ENCODE measurements around the gene MAT2A. TPM values are rescaled to one million over a fixed set of nuclear protein-coding genes. Genes with fewer than 3 reads are reported as not detected.
A peak's percentile ranks its signal among the peaks of the same experiment; 100 is the strongest.

MAT2A gene
- total and polyA plus RNA-seq, 10 of the 15 experiments (the other 5 are each of a cell fraction or from before 2014, with no cell fraction given), result 97.6 to 408 (median 290) TPM

DNA sequence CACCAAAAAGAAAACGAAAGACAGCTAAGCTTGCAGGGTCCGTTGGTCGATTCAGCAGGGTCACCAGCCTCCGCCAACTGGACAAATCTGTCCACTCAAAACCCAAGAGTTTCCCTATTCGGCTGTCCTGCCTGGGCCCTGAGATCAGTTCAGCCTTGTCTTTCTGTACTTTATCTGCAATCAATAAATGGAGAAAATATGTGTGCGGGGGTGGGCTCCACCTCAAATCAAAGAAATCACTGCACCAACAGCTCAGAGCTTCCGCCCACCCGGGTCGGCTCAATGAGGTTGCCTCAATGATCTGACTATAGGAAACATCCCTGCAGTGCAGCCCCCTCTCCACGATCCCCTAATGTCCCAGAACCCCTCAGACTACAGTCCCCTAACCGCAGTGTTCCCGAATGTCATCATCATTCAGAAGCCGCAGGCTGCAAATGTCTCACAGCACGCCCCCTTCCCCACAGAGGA, 21.9 kb downstream of the MAT2A start:
- Histone ChIP-seq H3K4me3 (peak overlapping the region; percentile 98), H3K9ac (ENCODE audit: control insufficient read depth, insufficient read depth, low read length) (peak overlapping the region; percentile 80), H2AFZ (ENCODE audit: control insufficient read depth, low read depth, low read length) (peak overlapping the region; percentile 87), H3K36me3 (ENCODE audit: control insufficient read depth in 2 of 2, insufficient read depth in 2 of 2, low read length in 1 of 2) (peaks cover 0 to 5% of the 10 kb centered on the region in 2 experiments; a peak in 1 of 4 replicates), H3K79me2 (ENCODE audit: control insufficient read depth, insufficient read depth, low read length) (peaks cover 18% of the 10 kb centered on the region), H3K9me3 (replicated peaks; ENCODE audit: control insufficient read depth, insufficient read depth, low read length) (no peaks in the 10 kb centered on the region), H3K4me2 (ENCODE audit: control insufficient read depth, insufficient read depth) (peak overlapping the region; percentile 66), H3K4me1 (ENCODE audit: control insufficient read depth, insufficient read depth, low read length) (no peaks in the 10 kb centered on the region; the same call in 1 of the 2 replicates), H3K27ac (ENCODE audit: control insufficient read depth, insufficient read depth) (peak overlapping the region; percentile 5; the same call in 1 of the 2 replicates), H3K27me3 (replicated peaks in 1 of 2; ENCODE audit: control insufficient read depth in 2 of 2, insufficient read depth in 2 of 2, low read length in 1 of 2) (no peaks in the 10 kb centered on the region), H4K20me1 (ENCODE audit: control insufficient read depth, insufficient read depth) (no peaks in the 10 kb centered on the region)
- TSS peak; percentile 65 for BruUV-seq (replicated peaks)
- RAD21 ChIA-PET (ENCODE audit: unreplicated experiment), result interaction anchor here (0.9 to 2.7 kb wide), 7 partner anchors 8 to 141 kb away, joined by 3 to 15 read pairs (median 4); partner anchors contain the start of genes SH2D6 and VAMP8
- ATAC-seq, result peak; percentile 34
- POLR2A ChIA-PET, result interaction anchor here (0.6 to 6.2 kb wide), 14 partner anchors 11 to 626 kb away, joined by 3 to 32 read pairs (median 6); partner anchors contain the start of genes MAT2A, RNF181, TMEM150A and VAMP8
- in situ Hi-C loops (cut with MboI), result no loop called here
- SMC1A ChIA-PET (ENCODE audit: uncharacterized antibody, unreplicated experiment), result interaction anchor here (0.7 to 3.2 kb wide), 9 partner anchors 10 to 507 kb away, joined by 3 to 21 read pairs (median 7); partner anchors contain the start of gene RNF181
- WGBS (ENCODE audit: insufficient coverage, insufficient replicate concordance, low lambda C conversion rate, missing lambda C conversion rate), result 1% methylated on average over 14 of the region's 14 CpGs
- FAIRE-seq, result no peak
- CTCF ChIA-PET, result interaction anchor here (0.6 to 4.4 kb wide), 8 partner anchors 9 to 260 kb away, joined by 3 to 28 read pairs (median 3); no protein-coding TSS in a partner anchor
- intact Hi-C loops (cut with micrococcal nuclease; ENCODE audit: unreplicated experiment), result loop anchor here (2.0 kb wide), 1 partner anchor 42 kb away; the partner anchor contains the start of gene TMEM150A
- no peak for TF ChIP-seq SP1 (IDR thresholded peaks at IDR 0.05; ENCODE audit: low read depth, low read length)
- TF ChIP-seq SIN3A (IDR thresholded peaks at IDR 0.05; ENCODE audit: low read depth, low read length), result no peak
- no peak for TF ChIP-seq BRCA1 (IDR thresholded peaks at IDR 0.05; ENCODE audit: low read depth, low read length)
- TF ChIP-seq, protein P1, sequence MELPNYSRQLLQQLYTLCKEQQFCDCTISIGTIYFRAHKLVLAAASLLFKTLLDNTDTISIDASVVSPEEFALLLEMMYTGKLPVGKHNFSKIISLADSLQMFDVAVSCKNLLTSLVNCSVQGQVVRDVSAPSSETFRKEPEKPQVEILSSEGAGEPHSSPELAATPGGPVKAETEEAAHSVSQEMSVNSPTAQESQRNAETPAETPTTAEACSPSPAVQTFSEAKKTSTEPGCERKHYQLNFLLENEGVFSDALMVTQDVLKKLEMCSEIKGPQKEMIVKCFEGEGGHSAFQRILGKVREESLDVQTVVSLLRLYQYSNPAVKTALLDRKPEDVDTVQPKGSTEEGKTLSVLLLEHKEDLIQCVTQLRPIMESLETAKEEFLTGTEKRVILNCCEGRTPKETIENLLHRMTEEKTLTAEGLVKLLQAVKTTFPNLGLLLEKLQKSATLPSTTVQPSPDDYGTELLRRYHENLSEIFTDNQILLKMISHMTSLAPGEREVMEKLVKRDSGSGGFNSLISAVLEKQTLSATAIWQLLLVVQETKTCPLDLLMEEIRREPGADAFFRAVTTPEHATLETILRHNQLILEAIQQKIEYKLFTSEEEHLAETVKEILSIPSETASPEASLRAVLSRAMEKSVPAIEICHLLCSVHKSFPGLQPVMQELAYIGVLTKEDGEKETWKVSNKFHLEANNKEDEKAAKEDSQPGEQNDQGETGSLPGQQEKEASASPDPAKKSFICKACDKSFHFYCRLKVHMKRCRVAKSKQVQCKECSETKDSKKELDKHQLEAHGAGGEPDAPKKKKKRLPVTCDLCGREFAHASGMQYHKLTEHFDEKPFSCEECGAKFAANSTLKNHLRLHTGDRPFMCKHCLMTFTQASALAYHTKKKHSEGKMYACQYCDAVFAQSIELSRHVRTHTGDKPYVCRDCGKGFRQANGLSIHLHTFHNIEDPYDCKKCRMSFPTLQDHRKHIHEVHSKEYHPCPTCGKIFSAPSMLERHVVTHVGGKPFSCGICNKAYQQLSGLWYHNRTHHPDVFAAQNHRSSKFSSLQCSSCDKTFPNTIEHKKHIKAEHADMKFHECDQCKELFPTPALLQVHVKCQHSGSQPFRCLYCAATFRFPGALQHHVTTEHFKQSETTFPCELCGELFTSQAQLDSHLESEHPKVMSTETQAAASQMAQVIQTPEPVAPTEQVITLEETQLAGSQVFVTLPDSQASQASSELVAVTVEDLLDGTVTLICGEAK (IDR thresholded peaks at IDR 0.05; ENCODE audit: borderline replicate concordance), result no peak
- TF ChIP-seq POU2F2 (IDR thresholded peaks at IDR 0.05; ENCODE audit: borderline replicate concordance, low read depth, low read length), result no peak
- no peak for TF ChIP-seq TAF1 (IDR thresholded peaks at IDR 0.05; ENCODE audit: borderline replicate concordance, low read depth, low read length)
- TF ChIP-seq ATF7 (IDR thresholded peaks at IDR 0.05; ENCODE audit: low read depth), result no peak
- TF ChIP-seq, protein P2, sequence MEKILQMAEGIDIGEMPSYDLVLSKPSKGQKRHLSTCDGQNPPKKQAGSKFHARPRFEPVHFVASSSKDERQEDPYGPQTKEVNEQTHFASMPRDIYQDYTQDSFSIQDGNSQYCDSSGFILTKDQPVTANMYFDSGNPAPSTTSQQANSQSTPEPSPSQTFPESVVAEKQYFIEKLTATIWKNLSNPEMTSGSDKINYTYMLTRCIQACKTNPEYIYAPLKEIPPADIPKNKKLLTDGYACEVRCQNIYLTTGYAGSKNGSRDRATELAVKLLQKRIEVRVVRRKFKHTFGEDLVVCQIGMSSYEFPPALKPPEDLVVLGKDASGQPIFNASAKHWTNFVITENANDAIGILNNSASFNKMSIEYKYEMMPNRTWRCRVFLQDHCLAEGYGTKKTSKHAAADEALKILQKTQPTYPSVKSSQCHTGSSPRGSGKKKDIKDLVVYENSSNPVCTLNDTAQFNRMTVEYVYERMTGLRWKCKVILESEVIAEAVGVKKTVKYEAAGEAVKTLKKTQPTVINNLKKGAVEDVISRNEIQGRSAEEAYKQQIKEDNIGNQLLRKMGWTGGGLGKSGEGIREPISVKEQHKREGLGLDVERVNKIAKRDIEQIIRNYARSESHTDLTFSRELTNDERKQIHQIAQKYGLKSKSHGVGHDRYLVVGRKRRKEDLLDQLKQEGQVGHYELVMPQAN (conservative IDR thresholded peaks at IDR 0.05), result no peak
- DNase-seq (ENCODE audit: low read depth, low spot score), result no peak
